ENCODE data around the gene RAB17.

Gene RAB17

DNA sequence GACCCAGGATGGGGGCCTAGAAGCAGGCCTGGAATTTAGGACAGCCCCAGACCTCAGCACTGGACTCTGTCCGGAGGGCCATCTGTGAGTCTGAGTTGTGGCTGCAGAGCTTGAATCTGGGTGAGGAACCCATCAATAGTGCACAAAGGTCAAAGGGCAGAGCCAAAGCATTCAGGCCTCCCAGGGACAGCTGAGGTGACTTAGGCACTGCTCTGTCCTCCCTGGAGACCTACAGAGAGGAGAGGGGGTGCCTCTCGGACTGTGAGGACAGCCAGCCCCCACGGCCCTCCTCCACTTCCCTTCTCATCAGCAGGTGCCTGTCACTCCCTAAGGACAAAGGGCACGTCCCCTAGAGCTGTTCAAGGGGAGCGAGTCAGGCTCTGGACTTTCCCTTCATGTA lies 49.3 kb downstream of the RAB17 start:
- no peak for FAIRE-seq

GRCh38 chr2:237540823-237541222 lies 49.7 kb downstream of the RAB17 start:
- no peak for DNase-seq (ENCODE audit: insufficient read length, low spot score)
- FAIRE-seq = no peak

More for the DNA sequence above, 49.3 kb downstream of the RAB17 start:
- DNase-seq (ENCODE audit: insufficient read length, low spot score) = no peak

DNA sequence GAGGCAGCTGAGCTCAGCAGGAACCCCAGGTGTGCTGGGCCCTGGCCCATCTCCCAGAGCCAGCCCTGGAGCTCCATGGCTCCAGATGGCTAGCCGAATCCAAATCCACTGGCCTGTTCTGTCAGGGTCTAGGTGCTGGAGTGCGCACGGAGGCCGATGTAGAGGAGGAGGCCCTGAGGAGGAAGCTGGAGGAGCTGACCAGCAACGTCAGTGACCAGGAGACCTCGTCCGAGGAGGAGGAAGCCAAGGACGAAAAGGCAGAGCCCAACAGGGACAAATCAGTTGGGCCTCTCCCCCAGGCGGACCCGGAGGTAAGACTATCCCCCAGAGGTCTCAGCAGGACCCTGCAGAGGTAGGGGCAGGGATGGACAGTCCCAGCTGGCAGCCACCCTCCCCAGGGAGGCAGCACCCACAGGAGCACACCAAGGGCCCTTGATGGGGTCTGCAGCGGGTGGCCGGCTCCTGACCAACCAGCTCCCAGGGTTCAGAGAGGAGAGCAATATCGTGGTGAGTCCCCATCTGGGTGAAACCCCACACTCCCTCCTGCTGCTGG lies 50.2 kb downstream of the RAB17 start:
- no peak for DNase-seq (ENCODE audit: insufficient read length, low spot score)
- no peak for FAIRE-seq

GRCh38 chr2:237539681-237540080 lies 50.9 kb downstream of the RAB17 start:
- FAIRE-seq (no peak), DNase-seq (ENCODE audit: insufficient read length, low spot score) (no peak)

GRCh38 chr2:237538901-237539300 lies 51.6 kb downstream of the RAB17 start:
- FAIRE-seq (no peak), DNase-seq (ENCODE audit: insufficient read length, low spot score) (no peak)

DNA sequence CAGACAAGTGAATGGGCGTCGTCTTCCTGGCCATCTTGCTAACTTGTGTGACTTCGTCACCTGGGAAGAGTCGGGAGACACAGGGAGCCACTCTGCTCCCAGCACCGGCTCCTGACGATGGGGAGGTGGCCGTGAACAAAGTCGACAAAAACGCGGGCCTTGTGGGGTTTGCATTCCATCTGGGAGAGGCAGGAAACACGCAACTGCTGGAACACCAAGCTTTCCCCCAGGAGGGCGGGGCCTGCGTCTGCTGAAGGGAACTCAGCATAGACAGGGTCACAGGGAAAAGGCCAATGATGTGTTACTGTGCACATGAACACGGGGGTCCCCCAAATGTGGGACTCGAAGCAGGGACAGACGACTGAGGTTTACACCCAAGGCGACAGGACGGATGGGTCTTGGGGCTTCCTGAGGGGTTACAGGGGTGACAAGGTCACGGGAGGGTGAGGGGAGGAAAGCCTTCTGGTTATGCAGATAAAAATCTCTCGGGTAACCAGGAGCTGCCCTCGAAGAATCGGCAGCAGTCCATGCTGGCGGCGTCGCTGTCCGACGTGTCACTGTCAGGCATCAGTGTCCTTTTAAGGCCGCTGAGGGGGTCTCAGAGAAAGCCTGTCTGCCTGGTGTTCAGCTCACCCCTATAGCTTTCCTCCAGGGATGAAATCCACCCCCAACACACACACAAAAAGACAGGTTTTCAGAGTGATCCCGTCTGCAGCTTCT lies 52.4 kb downstream of the RAB17 start:
- FAIRE-seq (no peak), DNase-seq (ENCODE audit: insufficient read length, low spot score) (no peak)

GRCh38 chr2:237536617-237537016 lies 53.9 kb downstream of the RAB17 start:
- FAIRE-seq = no peak
- DNase-seq (ENCODE audit: insufficient read length, low spot score) = no peak

DNA sequence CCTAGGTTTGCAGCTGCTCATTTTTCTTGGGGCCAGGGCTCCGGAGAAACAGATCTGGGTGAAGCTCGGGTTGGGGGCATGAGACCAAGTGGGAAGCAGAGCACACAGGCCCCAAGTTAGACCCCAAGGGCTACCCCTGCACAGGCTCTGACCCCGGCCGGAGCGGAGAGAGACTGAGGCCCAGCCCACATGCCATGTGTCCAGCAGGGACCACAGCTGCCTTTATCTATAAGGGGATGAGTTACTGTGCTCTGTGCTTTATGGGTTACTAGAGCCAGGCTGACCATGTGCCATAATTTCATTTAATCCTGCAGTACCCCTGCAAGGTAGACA lies 54.5 kb downstream of the RAB17 start:
- no peak for DNase-seq (ENCODE audit: insufficient read length, low spot score)
- no peak for FAIRE-seq

- no peak for FAIRE-seq
- DNase-seq (ENCODE audit: insufficient read length, low spot score) = no peak
These were observed 55.0 kb downstream of the RAB17 start for GRCh38 chr2:237535385-237536082.

DNA sequence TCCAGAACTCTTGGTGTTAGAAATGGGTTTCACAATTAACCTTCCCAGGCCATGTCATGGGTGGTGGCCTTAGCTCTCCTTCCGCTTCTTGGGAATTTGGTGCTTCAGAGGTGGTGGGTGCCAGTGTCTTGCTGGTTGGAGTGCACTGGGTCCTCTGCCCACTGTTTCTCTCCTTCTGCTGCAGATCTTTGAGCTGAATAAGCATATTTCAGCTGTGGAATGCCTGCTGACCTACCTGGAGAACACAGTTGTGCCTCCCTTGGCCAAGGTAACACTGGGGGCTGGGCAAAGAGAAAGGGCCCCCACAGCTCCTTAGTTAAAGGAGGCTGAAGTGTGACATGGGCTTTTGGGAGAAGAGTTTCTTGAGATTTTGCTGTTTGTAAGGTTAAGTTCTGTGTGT lies 56.2 kb downstream of the RAB17 start:
- no peak for FAIRE-seq

GRCh38 chr2:237533668-237534161 lies 56.8 kb downstream of the RAB17 start:
- FAIRE-seq = no peak
- no peak for DNase-seq (ENCODE audit: insufficient read length, low spot score)

More for the DNA sequence above, 56.2 kb downstream of the RAB17 start:
- DNase-seq (ENCODE audit: insufficient read length, low spot score) = no peak

DNA sequence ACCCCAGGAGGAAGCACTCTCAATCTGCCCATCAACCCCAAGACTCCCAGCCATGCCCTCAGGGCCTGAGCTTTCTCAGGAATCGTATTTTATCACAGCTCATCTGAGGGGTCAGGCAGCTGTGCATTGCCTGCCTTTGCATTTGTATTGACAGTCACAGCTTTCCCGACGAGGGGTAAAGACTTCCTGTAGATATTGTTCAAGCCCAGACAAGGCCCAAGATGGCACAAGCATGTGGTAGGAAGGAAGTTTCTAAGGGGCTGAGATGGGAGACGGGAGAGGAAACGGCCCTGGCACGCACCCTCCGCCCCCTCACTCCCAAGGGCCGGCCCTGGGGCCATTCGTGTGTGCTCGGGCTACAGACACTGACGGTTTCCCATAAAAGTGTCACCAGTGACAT lies 58.4 kb downstream of the RAB17 start:
- DNase-seq (ENCODE audit: insufficient read length, low spot score) (no peak), FAIRE-seq (no peak)

GRCh38 chr2:237530472-237531433 lies 59.8 kb downstream of the RAB17 start:
- no peak for DNase-seq (ENCODE audit: insufficient read length, low spot score)
- no peak for FAIRE-seq

- no peak for FAIRE-seq
- DNase-seq (ENCODE audit: insufficient read length, low spot score) = peak; percentile 25
These were observed 60.8 kb downstream of the RAB17 start for GRCh38 chr2:237529452-237530402.

DNA sequence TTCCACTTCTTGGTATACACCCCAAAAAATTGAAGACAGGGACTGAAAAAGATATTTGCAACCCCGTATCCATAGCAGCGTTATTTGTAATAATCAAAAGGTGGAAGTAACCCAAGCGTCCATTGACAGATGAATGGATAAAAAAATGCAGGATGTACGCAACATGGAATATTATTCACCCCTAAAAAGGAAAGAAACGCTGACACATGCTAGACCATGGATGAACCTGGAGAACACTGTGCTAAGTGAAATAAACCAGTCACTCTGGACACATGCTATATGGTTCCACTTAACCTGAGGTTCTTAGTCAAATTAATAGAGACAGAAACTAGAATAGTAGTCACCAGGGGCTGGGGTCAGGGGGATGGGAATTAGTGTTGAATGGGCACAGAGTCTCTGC lies 62.8 kb downstream of the RAB17 start:
- DNase-seq (ENCODE audit: insufficient read length, low spot score) (no peak), FAIRE-seq (no peak)

- FAIRE-seq = no peak
- DNase-seq (ENCODE audit: insufficient read length, low spot score) = no peak
These were observed 63.3 kb downstream of the RAB17 start for GRCh38 chr2:237527233-237527632.

DNA sequence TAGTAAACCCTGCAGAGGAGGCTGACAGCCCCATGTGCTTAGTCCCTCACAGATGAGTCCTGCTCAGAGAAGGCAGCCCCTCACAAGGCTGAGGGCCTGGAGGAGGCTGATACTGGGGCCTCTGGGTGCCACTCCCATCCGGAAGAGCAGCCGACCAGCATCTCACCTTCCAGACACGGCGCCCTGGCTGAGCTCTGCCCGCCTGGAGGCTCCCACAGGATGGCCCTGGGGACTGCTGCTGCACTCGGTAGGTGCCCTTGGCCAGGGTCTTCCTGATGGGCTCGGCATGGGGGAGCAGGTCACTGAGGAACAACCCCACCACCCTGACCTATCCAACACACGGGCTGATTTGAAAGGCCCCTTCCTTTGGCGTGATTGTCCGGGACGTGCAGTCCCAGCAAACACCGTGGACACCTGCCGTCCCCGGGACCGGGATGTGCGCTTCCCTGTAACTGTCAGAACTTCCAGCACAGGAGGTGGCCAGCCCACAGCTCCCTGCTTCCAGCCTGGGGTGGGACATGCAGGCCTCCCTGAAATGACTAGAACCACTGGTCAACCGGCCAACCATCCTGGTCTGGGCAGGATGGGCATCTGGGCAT lies 64.9 kb downstream of the RAB17 start:
- FAIRE-seq (no peak), DNase-seq (ENCODE audit: insufficient read length, low spot score) (no peak)

GRCh38 chr2:237524631-237525030 lies 65.9 kb downstream of the RAB17 start:
- DNase-seq (ENCODE audit: insufficient read length, low spot score) (no peak), FAIRE-seq (no peak)
